A549 (cell line): ENCODE results near the gene SLC16A13.

Experiments used
- CEBPB ChIP-seq, 2 experiments: fragments of >200 bp in 1 of 2; sonication (Bioruptor Twin) in 1 of 2; formaldehyde crosslinking in 1 of 2; IDR thresholded peaks; 2 replicates each; pipeline ENCODE4 v1.6.1; 2012 to 2016
- CHD2 ChIP-seq: fragments of 150-350 bp; IDR thresholded peaks from 2 replicates; pipeline ENCODE4 v1.6.1; 2014; ENCODE audit warnings: low read length; ENCODE audit not compliant: partially characterized antibody
- CTCF ChIP-seq: fragments of >200 bp; sonication (Bioruptor Twin); formaldehyde crosslinking; IDR thresholded peaks from 3 replicates; pipeline ENCODE4 v1.5.1; 2016
- ESRRA ChIP-seq: fragments of 150-350 bp; IDR thresholded peaks from 2 replicates; pipeline ENCODE4 v1.6.1; 2014; ENCODE audit warnings: mild to moderate bottlenecking, low read length, borderline replicate concordance
- FOXS1 ChIP-seq: fragments of 250-450 bp; sonication (Bioruptor Pico); IDR thresholded peaks from 2 replicates; pipeline ENCODE4 v1.5.0; 2020; ENCODE audit warnings: mild to moderate bottlenecking, moderate library complexity
- POLR2A ChIP-seq: IDR thresholded peaks from 2 replicates; pipeline ENCODE4 v1.6.1; 2012; ENCODE audit warnings: mild to moderate bottlenecking, low read length
- TF ChIP-seq, protein P1 (sequence below): IDR thresholded peaks from 2 replicates; pipeline ENCODE4 v1.6.1; 2012

DNA sequence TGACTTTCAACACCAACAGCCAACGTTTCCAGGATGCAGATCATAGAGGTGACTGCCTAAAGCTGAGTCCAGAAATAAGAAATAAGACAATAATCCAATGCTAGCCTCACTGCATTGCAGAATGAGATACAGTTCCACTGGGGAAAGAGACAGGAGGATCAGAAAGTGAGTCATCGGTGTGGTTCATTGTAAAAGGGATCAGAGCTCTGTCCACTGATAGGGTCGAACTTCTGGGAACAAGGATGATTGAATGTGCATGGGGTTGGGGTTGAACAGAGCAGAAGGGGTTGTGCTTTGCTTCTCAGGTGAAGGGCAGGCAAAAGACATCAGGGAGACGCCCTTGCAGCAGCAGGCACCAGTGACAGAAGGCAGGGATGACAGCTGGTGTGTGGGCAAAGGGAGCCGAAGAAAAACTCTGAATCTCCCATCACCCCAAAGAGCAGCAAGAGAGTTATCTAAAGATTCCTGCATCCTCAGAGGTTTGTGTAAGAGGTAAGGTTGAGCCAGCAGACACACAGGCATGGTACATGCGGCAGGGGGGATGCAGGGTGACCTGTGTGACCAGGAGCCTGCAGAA is 27.8 kb downstream of the SLC16A13 start:
- TF ChIP-seq CTCF (no peak), ESRRA (no peak), CEBPB (IDR thresholded peaks at IDR 0.05) (no peak), POLR2A (no peak), FOXS1 (CRISPR knock-in tag) (no peak), CHD2 (no peak)
- TF ChIP-seq, protein P1, sequence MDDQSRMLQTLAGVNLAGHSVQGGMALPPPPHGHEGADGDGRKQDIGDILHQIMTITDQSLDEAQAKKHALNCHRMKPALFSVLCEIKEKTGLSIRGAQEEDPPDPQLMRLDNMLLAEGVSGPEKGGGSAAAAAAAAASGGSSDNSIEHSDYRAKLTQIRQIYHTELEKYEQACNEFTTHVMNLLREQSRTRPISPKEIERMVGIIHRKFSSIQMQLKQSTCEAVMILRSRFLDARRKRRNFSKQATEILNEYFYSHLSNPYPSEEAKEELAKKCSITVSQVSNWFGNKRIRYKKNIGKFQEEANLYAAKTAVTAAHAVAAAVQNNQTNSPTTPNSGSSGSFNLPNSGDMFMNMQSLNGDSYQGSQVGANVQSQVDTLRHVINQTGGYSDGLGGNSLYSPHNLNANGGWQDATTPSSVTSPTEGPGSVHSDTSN: no peak
